HG03342 (cell line): ENCODE measurements around the gene ADGRL3.
"Not testable (repeated sequence)": the region's sequence is repeated elsewhere in the genome, so short reads cannot be mapped to it uniquely, and the experiment has no call there.

Experiments used
- ATAC-seq: cut with Tn5 transposase; IDR thresholded peaks from one replicate; pipeline ENCODE4 v1.9.1; 2021; ENCODE audit warnings: mild to moderate bottlenecking, moderate library complexity; ENCODE audit not compliant: unreplicated experiment

ADGRL3 gene

GRCh38 chr4:61771056-61771455 lies 570.9 kb downstream of the ADGRL3 start:
- no peak for ATAC-seq

DNA sequence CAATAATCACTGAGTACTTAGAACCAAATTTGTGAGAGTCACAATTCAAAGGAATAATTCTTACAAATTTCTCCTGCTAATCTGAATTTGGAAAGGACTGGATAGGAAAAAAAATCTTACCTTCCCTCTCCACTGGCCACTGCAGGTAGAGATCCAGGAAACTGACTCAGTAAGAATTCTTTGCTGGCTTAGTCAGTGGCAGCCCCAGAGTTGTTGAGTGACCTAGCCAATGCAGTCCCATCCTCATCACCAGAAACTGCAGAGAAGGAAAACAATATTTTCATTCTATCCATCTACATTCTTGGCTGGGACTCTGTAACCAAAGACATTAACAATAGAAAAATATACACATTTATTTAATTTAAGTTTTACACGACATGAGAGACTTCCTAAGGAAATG lies 572.0 kb downstream of the ADGRL3 start:
- ATAC-seq = no peak

DNA sequence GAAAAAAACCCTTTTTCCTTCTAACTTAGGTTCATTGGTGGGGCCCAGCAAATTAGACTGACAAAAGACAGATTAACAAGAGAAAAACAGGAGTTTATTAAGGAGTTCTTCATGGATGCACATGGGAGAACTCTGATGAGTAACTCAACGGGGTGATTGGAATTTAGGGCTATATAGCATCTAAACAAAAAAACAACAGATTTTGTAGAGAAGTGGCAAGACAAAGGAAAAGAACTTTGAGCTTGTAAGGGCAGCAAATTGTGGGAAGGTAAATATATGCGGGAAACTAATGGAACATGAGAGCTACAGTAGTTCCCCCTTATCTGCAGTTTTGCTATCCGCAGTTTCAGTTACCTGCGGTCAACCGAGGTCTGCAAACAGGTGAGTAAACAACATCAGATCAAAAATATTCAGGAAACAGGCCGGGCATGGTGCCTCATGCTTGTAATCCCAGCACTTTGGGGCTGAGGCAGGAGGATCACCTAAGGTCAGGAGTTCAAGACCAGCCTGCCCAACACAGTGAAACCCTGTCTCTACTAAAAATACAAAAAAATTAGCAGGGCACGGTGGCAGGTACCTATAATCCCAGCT lies 573.6 kb downstream of the ADGRL3 start:
- no peak for ATAC-seq

DNA sequence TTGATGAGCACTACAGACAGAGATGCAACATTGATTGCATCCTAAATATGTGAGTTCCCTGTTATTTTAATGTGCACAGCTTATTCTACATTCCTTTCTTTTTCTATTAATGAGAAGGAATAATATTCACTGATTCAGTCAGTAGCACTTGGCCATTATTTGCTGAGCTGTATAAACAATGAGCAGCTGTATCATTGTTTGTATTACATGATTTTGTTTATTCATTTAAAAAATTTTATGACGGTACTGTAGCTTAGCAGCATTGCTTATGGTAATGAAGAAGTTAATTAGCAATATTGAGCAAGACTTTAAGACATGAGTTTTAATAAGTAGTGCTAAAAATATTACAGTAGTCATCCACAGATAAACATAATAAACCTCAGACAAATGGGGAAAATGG lies 582.0 kb downstream of the ADGRL3 start:
- no peak for ATAC-seq

- peak; percentile 65 for ATAC-seq
These were observed 582.9 kb downstream of the ADGRL3 start for GRCh38 chr4:61783050-61783449.

GRCh38 chr4:61785761-61786160 lies 585.6 kb downstream of the ADGRL3 start:
- ATAC-seq = no peak

- ATAC-seq = no peak
These were observed 586.1 kb downstream of the ADGRL3 start for GRCh38 chr4:61786211-61786610.

DNA sequence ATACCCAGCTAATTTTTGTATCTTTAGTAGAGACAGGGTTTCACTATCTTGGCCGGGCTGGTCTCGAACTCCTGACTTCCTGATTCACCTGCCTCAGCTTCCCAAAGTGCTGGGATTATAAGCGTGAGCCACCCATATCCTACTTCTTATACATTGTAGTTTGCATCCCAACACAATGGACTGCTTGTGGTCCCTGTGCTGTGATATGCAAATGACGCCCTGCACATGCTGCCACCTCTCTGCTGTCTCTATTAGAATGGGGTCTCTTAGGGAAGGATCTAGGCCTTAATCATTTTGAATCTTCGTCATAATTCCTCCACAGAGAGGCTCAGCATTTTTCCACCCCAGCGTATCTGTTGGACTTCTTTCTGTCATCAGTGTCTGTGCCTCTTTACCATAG lies 595.9 kb downstream of the ADGRL3 start:
- ATAC-seq = no peak

GRCh38 chr4:61799794-61800193 lies 599.7 kb downstream of the ADGRL3 start:
- ATAC-seq = no peak

GRCh38 chr4:61805227-61805626 lies 605.1 kb downstream of the ADGRL3 start:
- ATAC-seq = no peak

DNA sequence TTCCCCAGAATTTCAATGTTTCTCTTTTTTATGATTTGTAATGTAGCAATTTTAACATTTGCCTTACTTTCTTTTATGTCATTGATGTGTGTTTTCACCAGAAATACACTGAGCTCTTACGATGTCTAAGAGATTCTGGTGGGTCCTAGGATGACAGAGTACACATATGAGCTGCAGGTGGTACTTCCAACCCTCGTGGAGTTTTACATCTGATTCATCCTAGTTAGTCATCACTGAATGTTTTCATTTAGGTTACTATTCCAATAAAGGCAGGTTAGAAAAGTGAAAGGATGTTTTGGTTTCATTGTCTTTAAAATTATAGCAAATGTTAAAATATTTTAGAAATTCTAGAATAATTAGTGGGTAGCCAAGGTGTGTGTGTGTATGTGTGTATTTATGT lies 605.9 kb downstream of the ADGRL3 start:
- ATAC-seq = no peak

- ATAC-seq = no peak
These were observed 612.0 kb downstream of the ADGRL3 start for GRCh38 chr4:61812171-61812570.

GRCh38 chr4:61817071-61817470 lies 616.9 kb downstream of the ADGRL3 start:
- ATAC-seq = no peak

GRCh38 chr4:61820136-61820535 lies 620.0 kb downstream of the ADGRL3 start:
- ATAC-seq = no peak

DNA sequence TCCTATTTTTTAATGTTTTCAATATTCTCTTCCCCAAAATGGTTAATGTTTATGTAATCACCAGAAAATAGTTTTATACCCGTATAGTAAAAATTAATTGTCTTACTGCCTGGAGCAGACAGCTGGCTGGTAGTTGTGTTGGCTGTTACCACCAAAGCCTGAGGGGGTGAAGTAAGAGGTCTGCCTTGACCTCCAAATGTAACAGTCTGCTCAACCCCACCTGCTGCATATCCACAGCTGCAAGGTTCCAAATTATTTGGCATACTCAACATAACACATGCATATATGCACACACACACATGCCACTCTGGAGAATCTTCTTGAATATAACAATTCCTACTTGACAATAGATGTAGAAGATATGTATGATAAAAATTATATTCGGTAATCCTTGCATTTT lies 624.3 kb downstream of the ADGRL3 start:
- ATAC-seq = no peak

GRCh38 chr4:61827907-61828391 lies 627.8 kb downstream of the ADGRL3 start:
- ATAC-seq = no peak

GRCh38 chr4:61828960-61829359 lies 628.8 kb downstream of the ADGRL3 start:
- ATAC-seq = no peak

GRCh38 chr4:61831987-61832386 lies 631.9 kb downstream of the ADGRL3 start:
- ATAC-seq = no peak

DNA sequence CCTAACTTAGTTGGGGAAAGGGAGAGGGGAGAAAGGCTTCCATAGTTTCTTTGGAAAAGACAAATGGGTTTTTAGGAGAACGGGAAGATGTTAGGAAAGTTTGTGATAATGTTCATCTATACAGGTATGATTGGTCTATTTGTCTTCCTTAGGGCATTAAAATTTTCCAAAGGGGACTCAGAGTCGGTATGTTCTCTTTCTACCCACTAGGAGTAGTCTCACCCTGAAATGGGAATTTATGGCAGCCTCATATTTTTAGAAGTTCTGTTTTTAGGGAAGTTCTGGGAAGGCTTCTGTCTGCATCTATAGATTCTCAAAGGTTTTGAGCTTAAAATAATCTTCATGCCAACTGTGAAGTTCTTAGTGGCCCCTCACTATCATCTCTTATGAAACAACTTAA lies 637.3 kb downstream of the ADGRL3 start:
- no peak for ATAC-seq

DNA sequence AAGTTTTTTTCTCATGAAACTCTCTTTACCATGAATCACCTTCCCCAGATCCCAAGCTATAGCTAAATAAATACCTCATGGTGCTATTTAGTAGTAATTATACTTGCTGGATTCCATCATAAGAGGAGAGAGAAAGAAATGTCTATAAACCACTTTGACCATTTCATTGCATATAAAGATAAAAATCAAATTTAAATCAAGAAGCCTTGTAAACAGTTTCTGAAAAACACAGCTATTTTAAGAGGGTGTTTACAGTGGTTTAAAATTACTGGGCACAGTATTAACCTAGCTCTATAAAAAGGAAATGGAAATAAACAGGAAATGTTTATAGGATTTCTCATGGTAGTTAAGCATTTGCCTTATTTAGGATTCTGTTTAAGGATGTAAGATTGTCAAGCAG lies 637.9 kb downstream of the ADGRL3 start:
- ATAC-seq = no peak

- ATAC-seq = no peak
These were observed 641.6 kb downstream of the ADGRL3 start for GRCh38 chr4:61841714-61842113.

DNA sequence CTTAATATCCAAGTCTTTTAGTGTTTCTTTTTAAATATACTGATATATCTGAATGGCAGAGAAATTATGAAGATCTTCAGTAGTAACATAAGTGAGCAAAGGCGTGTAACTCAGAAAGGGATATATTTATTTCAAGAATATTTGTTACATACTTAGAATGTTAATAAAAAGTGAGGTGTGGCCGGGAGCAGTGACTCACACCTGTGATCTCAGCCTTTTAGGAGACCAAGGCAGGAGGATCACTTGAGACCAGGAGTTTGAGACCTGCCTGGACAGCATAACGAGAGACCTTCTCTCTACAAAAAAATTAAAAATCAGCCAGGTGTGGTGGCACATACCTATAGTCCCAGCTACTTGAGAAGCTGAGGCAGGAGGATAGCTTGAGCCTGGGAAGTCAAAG lies 651.0 kb downstream of the ADGRL3 start:
- ATAC-seq = no peak

DNA sequence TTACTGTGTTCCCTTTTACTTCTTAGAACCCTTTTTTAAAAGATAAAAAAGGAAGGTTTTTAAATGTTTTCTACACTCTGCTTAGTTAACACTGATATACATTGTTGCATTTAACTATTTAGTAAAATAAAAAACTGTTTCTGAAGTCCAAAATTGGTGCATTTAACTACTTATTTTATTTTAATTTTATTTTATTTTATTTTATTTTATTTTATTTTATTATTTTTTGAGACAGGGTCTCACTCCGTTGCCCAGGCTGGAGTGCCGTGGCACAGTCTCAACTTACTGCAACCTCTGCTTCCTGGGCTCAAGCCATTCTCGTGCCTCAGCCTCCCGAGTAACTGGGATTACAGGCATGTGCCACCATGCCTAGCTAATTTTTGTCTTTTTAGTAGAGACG lies 652.0 kb downstream of the ADGRL3 start:
- not testable (repeated sequence) for ATAC-seq
